Left cardiac atrium (tissue), 4 donors: ENCODE results near the gene FBXW4. TPM values are rescaled to one million over a fixed set of nuclear protein-coding genes. Genes with fewer than 3 reads are reported as not detected.
"Not testable (repeated sequence)": the region's sequence is repeated elsewhere in the genome, so short reads cannot be mapped to it uniquely, and the experiment has no call there.

Experiments
- ATAC-seq, 2 donors: fragments of 200-7000 bp; cut with Tn5 transposase; one replicate each; pipeline ENCODE4 v1.9.1; 2020; ENCODE audit warnings: mild to moderate bottlenecking in 2 of 2, moderate library complexity in 2 of 2
- DNase-seq: peaks from one replicate; pipeline ENCODE4 v3.0.0-alpha.2; 2020
- intact Hi-C, 2 donors: fragments of 100-400 bp; cut with DNase I; formaldehyde crosslinking; loops; one replicate each; pipeline versions ENCODE4 v1.14.1 to v1.15.1; 2022 to 2023
- total RNA-seq, 2 donors: library from RNA; stranded (reverse); fragmentation: NEBNext Ultra II Directional; extraction: Animal tissue kit (Norgen Biotek cat#: 25700); gene quantifications; one replicate each; pipeline ENCODE4 v1.2.1, GENCODE V29; 2021
- donor health status: DM: no; HTN: yes; CAD: no.
- donor health status: DM: no; HTN: yes; CAD: no; lungs with severe emphysema.
- donor health status: DM: yes; HTN: yes; CAD: no.
- donor health status: Dilated cardiomyopathy.

Gene FBXW4
- total RNA-seq, 2 donors from 2014 or later, result 92.0 to 99.0 TPM

DNA sequence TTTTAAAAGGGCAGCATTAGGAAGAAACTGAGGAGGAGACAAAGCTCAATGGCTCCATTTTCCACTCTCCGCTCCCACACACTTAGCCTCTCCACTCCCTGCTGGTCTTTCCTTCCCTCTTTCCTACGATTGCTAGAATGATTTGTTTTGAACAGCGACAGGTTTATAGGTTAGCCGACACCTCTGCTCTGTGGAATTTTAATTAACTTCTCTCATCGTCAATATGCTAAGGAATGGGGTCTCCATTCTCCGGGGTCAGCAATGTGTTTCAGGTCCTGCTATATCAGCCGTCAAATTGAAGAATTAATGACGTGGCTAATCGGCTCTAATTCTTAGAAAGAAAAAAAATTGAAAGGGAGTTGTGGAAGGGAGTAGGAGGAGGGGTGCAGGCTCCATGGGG is 28.9 kb downstream of the FBXW4 start:
- DNase-seq, result no peak
- intact Hi-C loops, result no loop called here
- no peak for ATAC-seq

- no peak for ATAC-seq
- intact Hi-C loops, result no loop called here
- no peak for DNase-seq
Observed at GRCh38 chr10:101663097-101663496, 31.9 kb downstream of the FBXW4 start.

- intact Hi-C loops, result no loop called here
- no peak for DNase-seq
- no peak for ATAC-seq
Observed at GRCh38 chr10:101660256-101660655, 34.7 kb downstream of the FBXW4 start.

DNA sequence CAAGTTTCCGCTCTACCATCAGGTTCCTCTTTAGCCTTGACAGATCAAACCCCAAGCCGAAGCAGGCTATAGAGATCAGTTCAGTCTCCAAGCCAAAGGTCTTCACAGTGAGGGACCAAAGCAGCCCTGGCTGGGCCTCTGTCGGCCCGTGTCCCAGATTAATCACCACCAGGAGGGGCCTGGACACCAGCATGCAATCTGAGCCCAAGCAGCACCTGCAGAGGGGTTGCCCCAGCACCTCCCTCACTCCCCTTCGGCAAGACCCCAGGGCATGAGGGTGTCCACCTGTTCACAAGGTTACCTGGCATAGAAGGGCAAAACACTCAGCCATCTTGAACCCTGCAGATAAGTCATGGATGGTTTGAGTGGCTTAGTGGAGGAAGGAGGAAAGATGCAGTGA is 36.0 kb downstream of the FBXW4 start:
- intact Hi-C loops, result no loop called here
- DNase-seq, result no peak
- no peak for ATAC-seq

DNA sequence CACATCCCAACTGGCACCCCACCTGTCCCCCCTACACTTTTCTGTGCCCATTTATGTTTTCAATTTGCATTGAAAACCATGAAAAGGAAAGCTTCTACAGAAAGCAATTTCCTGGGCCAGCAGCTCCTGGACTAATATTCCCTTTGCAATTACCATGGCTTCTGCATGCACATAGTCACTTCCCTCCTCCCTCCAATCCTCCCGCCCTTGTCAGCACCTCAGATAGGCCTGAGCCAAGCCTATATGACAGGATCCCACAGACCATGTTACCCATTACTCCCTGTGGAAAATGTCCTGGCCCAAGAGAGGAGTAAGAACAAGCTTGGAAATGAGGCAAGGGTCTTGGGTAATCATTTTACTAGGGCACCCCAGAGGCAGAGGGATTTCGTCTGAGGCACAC is 38.1 kb downstream of the FBXW4 start:
- DNase-seq (no peak), ATAC-seq (peak; percentile 29 to 90)
- intact Hi-C loops, result no loop called here

DNA sequence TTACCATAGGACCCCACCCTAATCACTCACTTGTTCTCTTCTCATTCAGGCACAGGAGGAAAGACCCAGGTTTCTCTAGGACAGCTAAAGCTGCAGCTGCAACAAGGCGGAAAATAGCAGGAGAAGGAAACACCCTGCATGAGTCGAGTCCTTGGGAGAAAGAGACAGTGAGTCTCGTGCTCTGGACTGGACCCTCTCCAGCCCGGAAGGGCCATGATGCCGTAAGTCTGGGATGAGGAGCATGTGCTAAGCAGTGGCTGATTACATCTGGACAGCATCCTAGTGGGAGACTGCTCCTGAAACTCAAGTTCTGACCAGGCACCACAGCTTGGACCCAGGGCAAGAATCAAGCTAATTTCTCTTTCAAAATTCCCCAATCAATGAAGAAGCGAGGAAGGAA is 39.4 kb downstream of the FBXW4 start:
- no peak for DNase-seq

GRCh38 chr10:101653536-101653935 is 41.4 kb downstream of the FBXW4 start:
- DNase-seq, result no peak
- intact Hi-C loops, result no loop called here
- no peak for ATAC-seq

More for the DNA sequence above, 39.4 kb downstream of the FBXW4 start:
- intact Hi-C loops, result no loop called here
- peak in 1 of 2 donors; percentile 36 for ATAC-seq

DNA sequence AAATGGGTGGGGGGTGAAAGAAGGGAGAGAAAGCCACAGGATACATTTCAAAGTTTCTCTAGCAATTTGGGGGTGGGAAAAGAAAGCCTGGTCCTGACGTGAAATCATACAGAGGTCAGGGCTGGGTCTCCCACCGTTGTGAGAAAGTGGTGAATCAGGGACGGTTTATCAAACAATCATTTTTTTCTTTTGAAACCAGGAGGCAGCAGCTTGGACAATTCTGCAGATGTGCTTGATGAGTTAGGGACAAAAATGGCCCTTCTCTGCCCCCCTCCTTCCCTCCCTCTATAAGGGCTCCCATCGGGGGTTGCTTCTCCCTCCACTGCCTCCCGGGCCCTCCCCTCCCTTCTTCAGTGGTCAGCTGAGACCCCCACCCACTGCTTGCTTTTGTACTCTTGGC is 43.6 kb downstream of the FBXW4 start:
- DNase-seq (no peak), ATAC-seq (no peak)
- intact Hi-C loops, result no loop called here

DNA sequence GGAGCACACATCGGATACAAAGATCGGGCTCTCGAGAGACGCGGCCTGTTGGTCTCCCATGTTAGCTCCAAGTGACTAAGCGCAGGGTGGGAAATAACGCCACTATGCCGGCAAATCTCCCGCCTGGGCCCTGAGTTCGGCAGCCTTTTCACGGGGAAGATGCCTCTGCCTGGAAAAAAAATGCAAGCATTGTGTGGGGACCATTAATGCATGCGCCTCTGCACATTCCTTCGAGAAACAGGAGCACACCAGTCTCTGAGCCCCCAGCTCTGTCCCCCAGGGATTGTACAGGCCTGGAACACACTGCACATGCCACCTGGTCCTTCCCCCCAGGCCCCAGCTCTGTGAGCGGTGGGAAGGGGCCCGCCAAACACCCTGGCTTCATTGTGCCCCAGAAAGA is 44.1 kb downstream of the FBXW4 start:
- intact Hi-C loops, result no loop called here
- no peak for ATAC-seq
- DNase-seq, result no peak

DNA sequence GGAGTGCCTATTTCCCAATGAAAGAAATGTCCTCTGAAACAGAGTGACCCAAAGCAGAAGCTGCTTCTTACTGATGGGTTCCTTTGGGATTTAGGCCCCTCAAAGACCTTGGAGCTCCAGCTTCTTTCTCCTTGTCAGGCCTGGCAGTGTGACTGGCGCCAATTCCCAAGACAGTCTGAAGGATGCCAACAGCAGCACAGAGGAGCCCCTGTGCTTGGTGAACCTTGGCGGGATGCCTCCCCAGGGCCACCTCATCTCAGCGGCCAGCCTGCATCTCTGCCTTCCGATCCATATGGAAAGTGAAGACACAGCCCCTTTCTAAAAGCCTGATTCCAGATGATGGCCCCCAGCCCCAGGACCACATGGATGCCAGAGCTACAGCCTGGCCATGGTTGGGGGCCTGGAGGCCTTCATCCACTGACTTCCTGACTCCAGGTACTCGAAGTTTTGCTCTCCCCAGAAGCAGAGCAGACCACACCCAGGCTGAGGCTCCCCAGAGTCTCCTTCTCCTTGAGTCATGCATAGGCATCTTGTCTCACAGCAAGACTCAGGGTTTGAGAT is 45.4 kb downstream of the FBXW4 start:
- no peak for DNase-seq
- intact Hi-C loops, result no loop called here
- no peak for ATAC-seq

GRCh38 chr10:101647255-101647654 is 47.7 kb downstream of the FBXW4 start:
- DNase-seq (no peak), ATAC-seq (no peak)
- intact Hi-C loops, result no loop called here

- ATAC-seq, result peak; percentile 70 to 77
- DNase-seq, result peak; percentile 67
- intact Hi-C loops, result no loop called here
Observed at GRCh38 chr10:101646364-101646763, 48.6 kb downstream of the FBXW4 start.

DNA sequence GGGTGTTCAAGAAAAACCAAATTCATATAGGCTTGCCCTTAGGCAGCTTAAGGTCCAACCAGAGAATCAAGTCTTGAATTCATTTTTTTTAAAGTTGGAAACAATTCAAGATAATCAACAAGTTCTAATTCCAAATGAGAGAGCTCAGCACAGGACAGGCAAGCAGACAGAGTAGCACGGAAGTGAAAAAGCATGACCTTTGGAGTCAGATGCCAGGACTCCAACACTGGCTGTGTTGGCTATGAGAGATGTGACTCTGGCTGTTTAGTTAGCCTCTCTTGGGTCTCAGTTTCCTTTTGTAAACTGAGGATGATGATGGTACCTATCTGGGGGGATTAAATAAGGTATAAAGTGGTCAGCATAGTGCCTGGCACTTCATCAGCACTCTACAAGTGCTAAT is 49.3 kb downstream of the FBXW4 start:
- intact Hi-C loops, result no loop called here
- ATAC-seq, result no peak
- DNase-seq, result no peak

DNA sequence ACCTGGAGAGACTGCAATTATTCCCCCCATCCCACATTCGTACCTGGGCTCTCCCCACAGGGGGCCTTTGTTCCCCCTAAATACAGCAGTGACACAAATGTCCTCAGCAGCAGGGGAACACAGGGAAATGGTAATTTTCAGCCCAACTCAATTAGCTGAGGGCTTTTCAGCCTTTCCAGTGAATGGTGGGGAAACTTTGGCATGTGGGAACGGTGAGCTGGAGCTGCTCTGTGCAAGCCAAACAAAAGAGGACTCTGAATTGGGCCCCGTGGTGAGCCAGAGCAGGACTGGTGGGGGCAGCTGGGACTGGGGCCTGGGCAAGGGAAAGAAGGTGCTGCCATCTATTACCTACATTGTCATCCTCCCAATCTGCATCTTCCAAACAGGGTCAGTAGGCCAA is 51.0 kb downstream of the FBXW4 start:
- no peak for ATAC-seq
- no peak for DNase-seq
- intact Hi-C loops, result no loop called here

DNA sequence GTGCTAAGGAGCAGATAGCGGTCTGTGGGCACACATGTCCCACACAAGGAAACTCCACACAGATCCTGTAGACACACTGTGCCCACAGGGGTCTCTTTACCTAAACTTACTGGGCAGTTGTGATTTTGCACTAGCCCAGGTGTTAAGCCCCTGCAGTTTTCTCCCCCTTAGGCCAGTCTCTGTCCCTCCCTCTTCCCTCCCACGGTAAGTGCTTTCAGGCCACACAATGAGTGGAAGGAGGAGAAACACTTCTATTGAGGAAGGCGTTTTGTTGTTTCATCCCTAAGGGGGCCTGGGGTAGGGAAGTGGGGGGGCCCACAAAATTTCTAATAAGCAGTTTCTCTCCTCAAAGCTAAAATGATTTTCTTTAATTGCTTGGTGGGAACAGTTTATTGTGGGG is 51.4 kb downstream of the FBXW4 start:
- no peak for ATAC-seq
- intact Hi-C loops, result no loop called here
- no peak for DNase-seq

DNA sequence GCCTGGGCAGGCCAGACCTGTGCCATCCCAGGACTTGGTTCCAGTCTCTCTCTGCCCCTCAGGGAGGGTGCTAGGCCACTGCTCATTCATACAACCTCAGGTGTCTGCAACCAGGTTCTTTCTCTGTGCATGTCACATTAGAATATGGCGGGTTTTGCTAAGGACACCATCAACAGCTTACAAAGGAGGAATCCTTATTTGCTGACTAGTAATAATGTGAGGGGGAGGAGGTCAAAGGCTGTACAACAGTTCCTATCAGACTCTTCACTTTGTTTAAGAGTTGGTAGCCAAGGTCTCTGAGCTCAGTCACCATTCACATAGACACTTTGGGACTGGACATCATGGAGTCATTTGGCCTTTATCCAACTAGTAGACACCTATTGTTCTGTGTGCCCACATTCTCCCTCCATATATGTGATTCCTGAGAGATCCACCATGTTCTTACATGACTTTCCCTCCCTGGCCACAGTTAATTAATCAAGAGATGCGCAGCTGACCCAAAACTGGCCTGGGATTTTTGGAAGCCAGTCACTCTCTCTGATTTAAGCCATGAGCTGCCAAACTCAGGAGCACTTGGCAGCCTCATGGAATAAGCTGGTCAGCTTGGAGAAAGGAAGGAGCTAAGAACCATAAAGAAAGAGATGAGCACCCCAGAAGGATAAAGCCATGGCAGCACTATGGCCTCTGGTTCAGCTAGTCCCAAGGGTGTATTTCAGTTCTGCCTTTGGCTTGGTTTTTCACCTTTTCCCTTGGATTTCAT is 55.6 kb downstream of the FBXW4 start:
- ATAC-seq (no peak), DNase-seq (no peak)
- intact Hi-C loops, result no loop called here

- intact Hi-C loops, ATAC-seq, DNase-seq: not testable (repeated sequence)
Observed at GRCh38 chr10:101633510-101633909, 61.5 kb downstream of the FBXW4 start.

DNA sequence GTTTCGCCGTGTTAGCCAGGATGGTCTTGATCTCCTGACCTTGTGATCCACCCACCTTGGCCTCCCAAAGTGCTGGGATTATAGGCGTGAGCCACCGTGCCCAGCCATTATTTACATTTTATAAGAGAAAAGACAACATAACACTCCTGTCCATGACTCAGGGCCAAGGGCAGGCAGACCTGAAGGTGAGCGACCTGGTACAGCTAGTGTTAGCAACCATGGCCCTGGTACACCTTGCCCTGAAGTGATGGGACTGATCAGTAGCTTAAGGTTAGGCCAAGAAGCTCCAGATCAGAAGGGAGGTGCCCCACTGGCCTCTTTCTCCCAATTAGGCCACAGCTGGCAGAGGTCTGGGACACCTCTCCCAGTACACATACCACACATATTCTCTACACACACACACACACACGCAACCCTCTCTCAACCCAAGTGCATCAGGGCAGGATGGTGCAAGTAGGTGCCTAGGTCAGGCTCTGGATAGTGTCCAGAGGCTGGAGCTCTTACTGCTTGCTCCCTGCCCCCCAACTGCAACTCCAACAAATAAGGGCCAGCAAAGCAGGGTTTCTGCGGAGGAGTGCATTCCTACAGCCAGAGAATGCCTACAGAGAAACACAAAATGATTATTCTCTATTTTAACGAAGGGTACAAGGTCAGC is 63.0 kb downstream of the FBXW4 start:
- ATAC-seq, result peak in 1 of 2 donors; percentile 47

DNA sequence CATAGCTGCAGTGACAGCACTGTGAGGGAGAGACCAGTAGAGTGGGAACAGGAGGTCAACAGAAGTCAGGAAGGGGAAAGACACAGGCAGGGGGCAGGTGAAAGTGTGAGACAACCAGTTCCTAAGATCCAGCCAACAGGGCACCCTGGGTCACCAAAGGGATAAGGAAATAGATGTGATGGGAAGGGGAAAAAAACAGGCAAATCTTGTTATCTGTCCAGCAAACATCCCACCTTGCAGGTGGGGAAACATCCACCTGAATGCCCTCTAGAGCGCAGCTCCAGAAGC is 64.4 kb downstream of the FBXW4 start:
- DNase-seq (no peak), ATAC-seq (no peak)
- intact Hi-C loops, result no loop called here

More for the DNA sequence above, 63.0 kb downstream of the FBXW4 start:
- no peak for DNase-seq
- intact Hi-C loops, result no loop called here

GRCh38 chr10:101629837-101630632 is 64.9 kb downstream of the FBXW4 start:
- intact Hi-C loops, result no loop called here
- no peak for DNase-seq
- ATAC-seq, result peak in 1 of 2 donors; percentile 49
